Measurements from ENCODE around the gene APBB1. TPM values are rescaled to one million over a fixed set of nuclear protein-coding genes. Genes with fewer than 3 reads are reported as not detected.

The APBB1 gene
- polyA plus RNA-seq, 1 experiment: 42.2 TPM

DNA sequence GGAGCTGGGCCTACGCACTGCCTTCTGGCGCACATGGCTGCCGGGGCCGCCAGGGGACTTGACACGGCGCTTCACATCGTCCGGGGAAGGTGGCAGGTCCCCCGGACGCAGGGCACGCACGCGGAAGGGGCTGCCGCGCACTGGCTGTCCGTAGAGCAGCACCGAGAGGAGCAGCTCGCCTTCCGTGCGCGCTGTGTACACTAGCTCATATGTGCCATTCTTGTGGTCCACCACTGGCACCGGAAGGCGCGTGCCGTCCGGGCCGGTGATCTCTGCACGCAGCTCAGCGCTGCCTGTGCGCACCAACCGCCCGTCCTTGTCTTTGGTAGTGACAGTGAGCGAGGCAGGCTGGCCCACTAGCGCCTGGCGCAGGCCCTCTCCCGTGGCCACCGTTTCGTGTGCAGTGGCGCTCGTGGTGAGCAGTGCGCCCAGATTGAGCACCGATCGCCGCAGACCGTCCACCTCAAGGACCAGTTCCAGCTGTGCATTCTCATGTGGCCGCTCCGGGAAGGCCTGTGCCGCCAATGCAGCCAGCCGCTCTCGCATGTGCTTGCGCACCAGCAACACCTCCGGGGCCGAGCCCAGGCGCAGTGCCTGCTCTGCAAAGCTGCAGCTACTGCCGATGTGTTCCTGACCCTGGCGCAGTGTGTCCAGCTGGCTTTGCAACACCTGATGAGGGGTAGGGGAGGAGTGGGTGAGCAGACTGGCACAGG lies 37.6 kb upstream of the APBB1 start:
- no peak for DNase-seq (ENCODE audit: low read depth, low spot score)
- H3K27me3 ChIP-seq (ENCODE audit: control insufficient read depth, insufficient read depth, low read length): no peaks in the 10 kb centered on the region
- no peak overlapping the region for H3K4me3 ChIP-seq (ENCODE audit: low read depth, low read length)
- CTCF ChIA-PET: interaction anchor here (1.2 to 2.9 kb wide), 2 partner anchors 13 to 77 kb away, joined by 5 to 14 read pairs; no protein-coding TSS in a partner anchor
- POLR2A ChIA-PET: no interaction called here
- TF ChIP-seq, protein P1, sequence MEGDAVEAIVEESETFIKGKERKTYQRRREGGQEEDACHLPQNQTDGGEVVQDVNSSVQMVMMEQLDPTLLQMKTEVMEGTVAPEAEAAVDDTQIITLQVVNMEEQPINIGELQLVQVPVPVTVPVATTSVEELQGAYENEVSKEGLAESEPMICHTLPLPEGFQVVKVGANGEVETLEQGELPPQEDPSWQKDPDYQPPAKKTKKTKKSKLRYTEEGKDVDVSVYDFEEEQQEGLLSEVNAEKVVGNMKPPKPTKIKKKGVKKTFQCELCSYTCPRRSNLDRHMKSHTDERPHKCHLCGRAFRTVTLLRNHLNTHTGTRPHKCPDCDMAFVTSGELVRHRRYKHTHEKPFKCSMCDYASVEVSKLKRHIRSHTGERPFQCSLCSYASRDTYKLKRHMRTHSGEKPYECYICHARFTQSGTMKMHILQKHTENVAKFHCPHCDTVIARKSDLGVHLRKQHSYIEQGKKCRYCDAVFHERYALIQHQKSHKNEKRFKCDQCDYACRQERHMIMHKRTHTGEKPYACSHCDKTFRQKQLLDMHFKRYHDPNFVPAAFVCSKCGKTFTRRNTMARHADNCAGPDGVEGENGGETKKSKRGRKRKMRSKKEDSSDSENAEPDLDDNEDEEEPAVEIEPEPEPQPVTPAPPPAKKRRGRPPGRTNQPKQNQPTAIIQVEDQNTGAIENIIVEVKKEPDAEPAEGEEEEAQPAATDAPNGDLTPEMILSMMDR (IDR thresholded peaks at IDR 0.05; ENCODE audit: low read depth, low read length): no peak
- no peak overlapping the region for H3K27ac ChIP-seq (ENCODE audit: low read depth, low read length)
- H3K9me3 ChIP-seq (ENCODE audit: control insufficient read depth, insufficient read depth, low read length): no peaks in the 10 kb centered on the region; the same call in 1 of the 2 replicates

DNA sequence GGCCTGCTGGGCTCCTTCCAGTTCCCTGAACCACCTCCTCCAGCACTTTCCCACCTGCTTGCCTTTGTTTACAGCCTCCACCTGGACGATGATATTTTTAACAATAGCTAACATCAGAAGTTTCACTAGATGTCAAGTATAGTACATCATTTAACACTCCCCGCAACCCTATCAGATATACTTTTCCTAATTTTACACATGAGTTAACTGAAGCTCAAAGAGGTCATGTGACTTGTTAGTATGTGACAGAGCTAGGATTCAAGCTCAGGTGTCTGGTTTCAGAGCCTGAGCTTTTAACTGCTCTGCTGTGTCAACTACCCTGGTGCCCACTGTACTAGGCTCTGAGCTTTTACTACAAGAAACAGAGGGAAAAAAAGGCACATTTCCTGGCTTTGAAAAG lies 36.2 kb upstream of the APBB1 start:
- Histone ChIP-seq H3K9me3 (ENCODE audit: control insufficient read depth, insufficient read depth, low read length) (no peaks in the 10 kb centered on the region; the same call in 1 of the 2 replicates), H3K27me3 (ENCODE audit: control insufficient read depth, insufficient read depth, low read length) (no peaks in the 10 kb centered on the region), H3K4me3 (ENCODE audit: low read depth, low read length) (no peak overlapping the region), H3K27ac (ENCODE audit: low read depth, low read length) (no peak overlapping the region)
- CTCF ChIA-PET: interaction anchor here (2.9 to 4.2 kb wide), 2 partner anchors 12 to 76 kb away, joined by 14 to 26 read pairs; no protein-coding TSS in a partner anchor
- TF ChIP-seq, protein P1 (IDR thresholded peaks at IDR 0.05; ENCODE audit: low read depth, low read length): no peak
- no peak for DNase-seq (ENCODE audit: low read depth, low spot score)
- POLR2A ChIA-PET: no interaction called here

DNA sequence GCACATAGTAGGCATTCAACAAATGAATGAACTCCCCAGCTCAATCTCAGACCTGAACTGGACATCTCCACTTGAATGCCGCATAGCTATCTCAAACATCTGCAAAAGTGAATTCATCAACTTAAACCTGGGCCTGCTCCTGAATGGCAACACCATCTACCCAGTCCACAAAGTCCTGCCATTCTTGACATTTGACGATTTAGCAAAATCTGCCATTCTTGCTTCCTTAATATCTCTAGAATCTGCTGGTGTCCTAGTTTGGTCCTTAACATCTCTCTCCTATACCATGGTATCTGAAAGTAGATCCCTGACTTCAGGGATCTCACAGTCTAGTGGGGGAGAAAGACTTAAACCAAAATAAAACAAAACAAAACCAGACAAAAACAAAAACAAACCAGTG lies 34.3 kb upstream of the APBB1 start:
- ChIA-PET POLR2A (no interaction called here), CTCF (interaction anchor here (0.9 to 4.2 kb wide), 4 partner anchors 10 to 90 kb away, joined by 3 to 26 read pairs (median 7); no protein-coding TSS in a partner anchor)
- Histone ChIP-seq H3K27me3 (ENCODE audit: control insufficient read depth, insufficient read depth, low read length) (no peaks in the 10 kb centered on the region), H3K27ac (ENCODE audit: low read depth, low read length) (no peak overlapping the region), H3K4me3 (ENCODE audit: low read depth, low read length) (no peak overlapping the region), H3K9me3 (ENCODE audit: control insufficient read depth, insufficient read depth, low read length) (no peaks in the 10 kb centered on the region; the same call in 1 of the 2 replicates)
- TF ChIP-seq, protein P1 (IDR thresholded peaks at IDR 0.05; ENCODE audit: low read depth, low read length): no peak
- no peak for DNase-seq (ENCODE audit: low read depth, low spot score)

DNA sequence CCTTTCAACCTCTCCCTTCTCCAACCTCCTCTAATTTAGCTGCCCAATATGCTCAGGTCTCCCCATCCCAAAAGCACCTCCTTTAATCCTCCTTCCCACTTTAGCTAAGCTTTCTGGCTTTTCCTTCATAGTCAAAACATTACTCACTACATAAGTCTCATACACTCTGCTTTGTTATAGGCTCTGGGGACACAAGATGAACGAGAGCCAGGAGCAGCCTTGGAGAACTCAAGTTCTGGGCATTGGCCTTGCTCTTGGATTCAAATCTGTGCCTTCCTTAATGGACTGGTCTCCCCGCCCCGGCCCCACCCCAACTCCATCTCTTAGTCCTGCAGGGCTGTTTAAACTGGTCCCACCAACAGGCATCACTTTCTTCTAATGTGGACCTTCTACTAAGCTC lies 33.3 kb upstream of the APBB1 start:
- ChIA-PET POLR2A (no interaction called here), CTCF (interaction anchor here (0.6 to 4.2 kb wide), 5 partner anchors 9 to 89 kb away, joined by 3 to 26 read pairs (median 8); no protein-coding TSS in a partner anchor)
- H3K9me3 ChIP-seq (ENCODE audit: control insufficient read depth, insufficient read depth, low read length): no peaks in the 10 kb centered on the region; the same call in 1 of the 2 replicates
- H3K27me3 ChIP-seq (ENCODE audit: control insufficient read depth, insufficient read depth, low read length): no peaks in the 10 kb centered on the region
- H3K27ac ChIP-seq (ENCODE audit: low read depth, low read length): no peak overlapping the region
- no peak for DNase-seq (ENCODE audit: low read depth, low spot score)
- TF ChIP-seq, protein P1 (IDR thresholded peaks at IDR 0.05; ENCODE audit: low read depth, low read length): no peak
- no peak overlapping the region for H3K4me3 ChIP-seq (ENCODE audit: low read depth, low read length)

DNA sequence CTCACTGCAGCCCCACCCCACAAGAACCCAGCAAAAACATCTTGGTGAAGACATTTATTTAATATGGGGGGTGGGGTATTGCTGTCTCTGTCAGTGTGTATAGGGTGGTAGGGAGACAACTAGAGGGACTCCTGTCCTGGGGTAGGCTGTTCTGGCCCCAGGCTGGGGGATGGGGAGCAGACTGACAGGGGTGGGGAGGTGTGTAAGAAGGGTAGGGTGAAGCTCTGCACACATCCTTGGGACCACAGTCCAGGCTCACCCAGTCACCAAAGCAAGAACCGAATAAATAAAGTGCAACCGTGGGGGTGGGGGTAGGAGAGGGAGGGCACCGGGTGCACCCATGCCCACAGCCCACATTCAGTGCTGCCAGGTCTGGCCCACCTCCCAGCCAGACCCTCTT lies 29.7 kb upstream of the APBB1 start:
- no peak for DNase-seq (ENCODE audit: low read depth, low spot score)
- Histone ChIP-seq H3K27me3 (ENCODE audit: control insufficient read depth, insufficient read depth, low read length) (no peaks in the 10 kb centered on the region), H3K4me3 (ENCODE audit: low read depth, low read length) (no peak overlapping the region), H3K9me3 (ENCODE audit: control insufficient read depth, insufficient read depth, low read length) (no peaks in the 10 kb centered on the region), H3K27ac (ENCODE audit: low read depth, low read length) (no peak overlapping the region)
- POLR2A ChIA-PET: interaction anchor here (0.5 kb wide), 1 partner anchor 183 kb away, joined by 3 read pairs; no protein-coding TSS in a partner anchor
- CTCF ChIA-PET: interaction anchor here (2.9 to 15.7 kb wide), 2 partner anchors 10 to 68 kb away, joined by 14 to 604 read pairs; no protein-coding TSS in a partner anchor
- TF ChIP-seq, protein P1 (IDR thresholded peaks at IDR 0.05; ENCODE audit: low read depth, low read length): no peak
